ENCODE data around the gene CCDC178. TPM values are rescaled to one million over a fixed set of nuclear protein-coding genes. Genes with fewer than 3 reads are reported as not detected.
"Not testable (repeated sequence)": the region's sequence is repeated elsewhere in the genome, so short reads cannot be mapped to it uniquely, and the experiment has no call there.

CCDC178 gene
- total RNA-seq, 1 donor from 2014 or later: 0.53 TPM

GRCh38 chr18:33184958-33185357 is 255.6 kb downstream of the CCDC178 start:
- TF ChIP-seq CTCF (IDR thresholded peaks at IDR 0.05; ENCODE audit: insufficient read depth, low read length, severe bottlenecking): no peak
- FAIRE-seq: no peak

GRCh38 chr18:33184175-33184574 is 256.3 kb downstream of the CCDC178 start:
- Histone ChIP-seq H3K27me3 (ENCODE audit: control insufficient read depth, insufficient read depth, low read length) (no peaks in the 10 kb centered on the region), H3K36me3 (ENCODE audit: control insufficient read depth, insufficient read depth, low read length) (no peaks in the 10 kb centered on the region), H3K4me3 (ENCODE audit: low read depth, low read length) (no peak overlapping the region)
- no peak for FAIRE-seq
- DNase-seq (ENCODE audit: low read depth): peak; percentile 77
- no peak for TF ChIP-seq CTCF (IDR thresholded peaks at IDR 0.05; ENCODE audit: insufficient read depth, low read length, severe bottlenecking)

More at GRCh38 chr18:33184958-33185357, 255.6 kb downstream of the CCDC178 start:
- Histone ChIP-seq H3K27me3 (ENCODE audit: control insufficient read depth, insufficient read depth, low read length) (no peaks in the 10 kb centered on the region), H3K4me3 (ENCODE audit: low read depth, low read length) (no peak overlapping the region), H3K36me3 (ENCODE audit: control insufficient read depth, insufficient read depth, low read length) (no peaks in the 10 kb centered on the region)
- DNase-seq (ENCODE audit: low read depth): no peak

GRCh38 chr18:33183136-33183535 is 257.4 kb downstream of the CCDC178 start:
- no peaks in the 10 kb centered on the region for H3K27me3 ChIP-seq (ENCODE audit: control insufficient read depth, insufficient read depth, low read length)
- no peak overlapping the region for H3K4me3 ChIP-seq (ENCODE audit: low read depth, low read length)
- FAIRE-seq (no peak), DNase-seq (ENCODE audit: low read depth) (no peak)
- no peak for TF ChIP-seq CTCF (IDR thresholded peaks at IDR 0.05; ENCODE audit: insufficient read depth, low read length, severe bottlenecking)
- no peaks in the 10 kb centered on the region for H3K36me3 ChIP-seq (ENCODE audit: control insufficient read depth, insufficient read depth, low read length)

GRCh38 chr18:33181016-33181415 is 259.5 kb downstream of the CCDC178 start:
- Histone ChIP-seq H3K36me3 (ENCODE audit: control insufficient read depth, insufficient read depth, low read length) (no peaks in the 10 kb centered on the region), H3K27me3 (ENCODE audit: control insufficient read depth, insufficient read depth, low read length) (no peaks in the 10 kb centered on the region), H3K4me3 (ENCODE audit: low read depth, low read length) (no peak overlapping the region)
- no peak for TF ChIP-seq CTCF (IDR thresholded peaks at IDR 0.05; ENCODE audit: insufficient read depth, low read length, severe bottlenecking)
- DNase-seq (ENCODE audit: low read depth): no peak
- no peak for FAIRE-seq

GRCh38 chr18:33169218-33169617 is 271.3 kb downstream of the CCDC178 start:
- Histone ChIP-seq H3K27me3 (ENCODE audit: control insufficient read depth, insufficient read depth, low read length) (no peaks in the 10 kb centered on the region), H3K36me3 (ENCODE audit: control insufficient read depth, insufficient read depth, low read length) (no peaks in the 10 kb centered on the region), H3K4me3 (ENCODE audit: low read depth, low read length) (no peak overlapping the region)
- DNase-seq (ENCODE audit: low read depth) (no peak), FAIRE-seq (no peak)
- no peak for TF ChIP-seq CTCF (IDR thresholded peaks at IDR 0.05; ENCODE audit: insufficient read depth, low read length, severe bottlenecking)

GRCh38 chr18:33164121-33164520 is 276.4 kb downstream of the CCDC178 start:
- not testable (repeated sequence) for FAIRE-seq; H3K4me3 ChIP-seq (ENCODE audit: low read depth, low read length); DNase-seq (ENCODE audit: low read depth); H3K36me3 ChIP-seq (ENCODE audit: control insufficient read depth, insufficient read depth, low read length); H3K27me3 ChIP-seq (ENCODE audit: control insufficient read depth, insufficient read depth, low read length)
